CD4-positive, CD25-positive, alpha-beta regulatory T cell (primary cell): ENCODE data around the gene PLAU. TPM values are rescaled to one million over a fixed set of nuclear protein-coding genes. Genes with fewer than 3 reads are reported as not detected.
A peak's percentile ranks its signal among the peaks of the same experiment; 100 is the strongest.
"Not testable (repeated sequence)": the region's sequence is repeated elsewhere in the genome, so short reads cannot be mapped to it uniquely, and the experiment has no call there.

Source experiments
- ATAC-seq, 2 donors: fragments of 150-1000 bp; cut with Tn5 transposase; one replicate each; pipeline ENCODE4 v1.10.0; 2021; ENCODE audit warnings: low read depth in 2 of 2, moderate number of reproducible peaks in 2 of 2, moderate library complexity in 1 of 2
- DNase-seq, 3 donors: peaks; one replicate each; pipeline versions ENCODE4 v3.0.0 to v3.0.0-alpha.2; 2012 to 2022; ENCODE audit warnings: mixed read lengths in 1 of 3
- H3K27ac ChIP-seq: one replicate; pipeline ENCODE4 v1.7.0; 2013; ENCODE audit warnings: mild to moderate bottlenecking, low read length; ENCODE audit not compliant: insufficient read depth, poor library complexity, severe bottlenecking
- H3K27me3 ChIP-seq: one replicate; pipeline ENCODE4 v1.7.0; 2013; ENCODE audit warnings: low read length; ENCODE audit not compliant: control insufficient read depth, insufficient read depth
- H3K36me3 ChIP-seq: one replicate; pipeline ENCODE4 v1.7.0; 2013; ENCODE audit warnings: mild to moderate bottlenecking, low read length, moderate library complexity; ENCODE audit not compliant: control insufficient read depth, insufficient read depth
- H3K4me1 ChIP-seq: 2 replicates; pipeline ENCODE4 v1.7.0; 2013; ENCODE audit warnings: mild to moderate bottlenecking, low read length; ENCODE audit not compliant: insufficient read depth, control insufficient read depth, poor library complexity, severe bottlenecking
- H3K4me3 ChIP-seq: one replicate; pipeline ENCODE4 v1.7.0; 2013; ENCODE audit warnings: low read depth, mild to moderate bottlenecking, low read length, moderate library complexity
- H3K9me3 ChIP-seq, 2 experiments: 1 replicate in 1 of 2; 2 replicates in 1 of 2; pipeline ENCODE4 v1.7.0; 2013; ENCODE audit warnings: low read length in 2 of 2, mild to moderate bottlenecking in 1 of 2, moderate library complexity in 1 of 2; ENCODE audit not compliant: control insufficient read depth in 2 of 2
- H3K27ac Mint-ChIP-seq, 3 donors: one replicate each; pipeline ENCODE4 v1.8.0; 2020 to 2022; ENCODE audit warnings: mild to moderate bottlenecking in 3 of 3, mixed read lengths in 3 of 3, moderate library complexity in 2 of 3
- H3K27me3 Mint-ChIP-seq: one replicate; pipeline ENCODE4 v1.8.0; 2022; ENCODE audit warnings: mild to moderate bottlenecking, mixed read lengths
- H3K36me3 Mint-ChIP-seq: one replicate; pipeline ENCODE4 v1.8.0; 2020; ENCODE audit warnings: mixed read lengths
- H3K4me1 Mint-ChIP-seq, 4 donors: one replicate each; pipeline ENCODE4 v1.8.0; 2020 to 2022; ENCODE audit warnings: mixed read lengths in 4 of 4, mild to moderate bottlenecking in 1 of 4
- H3K4me3 Mint-ChIP-seq, 4 donors: one replicate each; pipeline ENCODE4 v1.8.0; 2020 to 2022; ENCODE audit warnings: mild to moderate bottlenecking in 4 of 4, mixed read lengths in 4 of 4, moderate library complexity in 3 of 4
- H3K9me3 Mint-ChIP-seq, 7 donors: one replicate each; pipeline ENCODE4 v1.8.0; 2020 to 2022; ENCODE audit warnings: mixed read lengths in 7 of 7, mild to moderate bottlenecking in 3 of 7, moderate library complexity in 2 of 7
- polyA plus RNA-seq, 4 donors: library from polyadenylated mRNA; unstranded; fragments of 300-500 nt; fragmentation: Illumina TruSeq; gene quantifications; one replicate each; pipeline ENCODE4 v1.2.3, GENCODE V29; 2021
- total RNA-seq: library from RNA; stranded (reverse); gene quantifications from one replicate; pipeline ENCODE4 v1.2.3, GENCODE V29; 2022

PLAU gene
- total and polyA plus RNA-seq, 5 donors from 2014 or later, result 0.35 TPM; not detected in 4

DNA sequence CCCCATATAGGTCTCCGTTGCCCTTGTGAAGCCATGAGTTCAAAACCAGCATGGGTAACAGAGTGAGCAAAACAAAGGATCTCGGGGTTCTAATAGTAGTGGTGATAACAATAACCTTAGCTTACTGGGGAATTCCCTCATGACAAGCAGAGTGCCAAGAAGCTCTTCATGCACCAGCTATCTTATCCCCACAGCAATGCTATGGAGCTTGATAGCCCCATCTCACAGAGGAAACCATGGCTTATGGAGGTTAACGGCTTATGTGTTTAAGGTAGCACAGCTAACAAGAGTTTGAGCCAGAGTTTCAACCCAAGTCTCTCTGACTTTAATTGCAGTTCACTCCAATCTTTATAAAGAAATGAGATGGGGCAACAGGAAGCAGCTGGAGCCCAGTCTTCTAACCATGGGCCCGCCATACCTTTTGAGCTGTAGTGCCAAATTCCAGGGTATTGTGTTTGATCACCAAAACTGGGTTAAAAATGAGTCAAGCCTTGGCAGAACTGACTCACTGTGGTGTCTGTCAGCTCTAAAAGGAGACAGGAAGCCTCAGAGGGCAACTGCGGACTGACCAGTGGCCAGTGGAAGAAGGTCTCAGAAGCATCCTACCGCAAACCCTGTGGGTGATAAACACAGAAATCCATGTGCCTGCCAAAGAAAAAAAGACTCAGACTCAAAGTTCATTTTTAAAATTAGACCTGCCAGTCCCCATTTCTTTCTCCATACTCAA lies 16.5 kb upstream of the PLAU start:
- Histone ChIP-seq H3K4me3 (no peak overlapping the region), H3K4me1 (no peaks in the 10 kb centered on the region), H3K9me3 (no peaks in the 10 kb centered on the region), H3K36me3 (no peaks in the 10 kb centered on the region), H3K27me3 (no peaks in the 10 kb centered on the region), H3K27ac (no peak overlapping the region)
- DNase-seq (no peak), ATAC-seq (peak in 1 of 2 donors; percentile 28)
- H3K27me3 Mint-ChIP-seq, result peaks cover 18% of the 10 kb centered on the region
- no peak overlapping the region for H3K4me3 Mint-ChIP-seq
- no peaks in the 10 kb centered on the region for H3K36me3 Mint-ChIP-seq
- no peaks in the 10 kb centered on the region for H3K4me1 Mint-ChIP-seq
- H3K27ac Mint-ChIP-seq, result no peak overlapping the region
- peaks cover 0 to 1% (median 0%) of the 10 kb centered on the region in 7 donors for H3K9me3 Mint-ChIP-seq

DNA sequence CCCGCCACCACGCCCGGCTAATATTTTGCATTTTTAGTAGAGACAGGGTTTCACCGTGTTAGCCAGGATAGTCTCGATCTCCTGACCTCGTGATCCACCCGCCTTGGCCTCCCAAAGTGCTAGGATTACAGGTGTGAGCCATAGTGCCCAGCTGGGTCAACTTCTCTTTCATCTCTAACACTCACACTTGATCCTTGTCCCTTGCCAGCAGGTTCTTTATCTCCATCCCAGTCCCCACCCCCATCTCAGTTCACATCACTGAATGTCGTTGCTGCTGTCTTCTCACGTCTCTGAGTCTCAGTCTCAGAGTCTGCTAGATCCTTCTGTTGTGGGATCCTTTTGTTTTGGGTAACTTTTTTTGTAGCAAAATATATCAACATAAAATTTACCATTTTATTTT lies 15.6 kb upstream of the PLAU start:
- not testable (repeated sequence) for H3K27me3 ChIP-seq, H3K9me3 Mint-ChIP-seq, H3K4me1 Mint-ChIP-seq, H3K27ac Mint-ChIP-seq, H3K27ac ChIP-seq, H3K4me1 ChIP-seq, DNase-seq, H3K9me3 ChIP-seq, H3K4me3 ChIP-seq, H3K36me3 ChIP-seq, ATAC-seq, H3K4me3 Mint-ChIP-seq, H3K36me3 Mint-ChIP-seq
- H3K27me3 Mint-ChIP-seq, result peaks cover 22% of the 10 kb centered on the region

DNA sequence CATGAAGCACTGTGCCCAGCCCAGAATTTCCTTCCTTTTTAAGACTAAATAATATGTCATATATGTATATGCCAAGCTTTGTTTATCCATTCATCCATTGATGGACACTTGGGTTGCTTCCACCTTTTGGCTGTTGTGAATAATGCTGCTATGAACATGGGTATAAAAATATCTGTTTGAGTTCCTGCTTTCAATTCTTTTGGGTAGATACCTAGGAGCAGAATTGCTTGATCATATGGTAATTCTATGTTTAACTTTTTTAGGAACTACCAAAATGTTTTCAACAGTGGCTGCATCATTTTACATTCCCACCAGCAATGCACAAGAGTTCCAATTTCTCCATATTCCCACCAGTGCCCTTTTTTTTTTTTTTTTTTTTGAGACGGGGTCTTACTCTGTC lies 13.2 kb upstream of the PLAU start:
- Mint-ChIP-seq H3K4me1 (peaks cover 0 to 3% (median 0%) of the 10 kb centered on the region in 4 donors), H3K9me3 (peaks cover 0 to under 1% (median 0%) of the 10 kb centered on the region in 7 donors), H3K27me3 (peaks cover 27% of the 10 kb centered on the region), H3K36me3 (peaks cover 5% of the 10 kb centered on the region), H3K27ac (no peak overlapping the region), H3K4me3 (no peak overlapping the region)
- H3K4me3 ChIP-seq, result no peak overlapping the region
- no peaks in the 10 kb centered on the region for H3K4me1 ChIP-seq
- ATAC-seq (no peak), DNase-seq (no peak)
- no peaks in the 10 kb centered on the region for H3K9me3 ChIP-seq
- H3K27ac ChIP-seq, result no peak overlapping the region
- no peaks in the 10 kb centered on the region for H3K27me3 ChIP-seq
- no peaks in the 10 kb centered on the region for H3K36me3 ChIP-seq

DNA sequence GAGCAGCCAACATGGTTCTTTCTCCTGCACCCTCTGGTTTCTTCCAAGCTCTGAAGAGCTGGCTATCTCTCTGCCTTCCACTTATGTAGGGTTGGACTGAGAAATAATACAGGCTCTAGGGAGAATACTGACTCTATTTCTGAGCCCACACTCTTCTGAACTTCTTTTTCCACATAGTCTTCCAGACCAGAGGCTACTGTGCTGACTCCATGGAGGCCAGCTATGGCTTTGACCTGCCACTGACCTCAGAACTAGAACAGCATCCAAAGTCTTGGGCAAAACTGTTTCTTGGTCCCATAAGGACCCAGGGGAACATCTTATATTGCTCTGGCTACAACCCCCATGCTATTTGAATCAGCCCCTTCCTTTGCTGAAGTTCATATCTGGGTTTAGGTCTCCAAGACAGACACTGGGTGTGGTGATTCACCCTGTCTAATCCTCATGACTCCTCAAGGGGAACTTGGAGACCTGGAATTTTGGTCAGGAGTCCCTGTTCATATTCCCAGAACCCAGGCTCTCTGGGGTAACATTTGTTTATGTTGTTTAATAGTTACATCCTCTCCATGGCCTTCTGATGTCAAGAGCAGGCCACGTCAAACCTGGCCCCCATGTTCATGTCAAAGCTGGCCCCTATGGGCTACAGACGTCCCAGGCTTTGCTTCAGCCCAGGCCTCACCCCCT lies 12.1 kb upstream of the PLAU start:
- peak overlapping the region in 1 of 3 donors; percentile 8 for H3K27ac Mint-ChIP-seq
- Histone ChIP-seq H3K36me3 (no peaks in the 10 kb centered on the region), H3K4me1 (no peaks in the 10 kb centered on the region), H3K27ac (no peak overlapping the region), H3K27me3 (no peaks in the 10 kb centered on the region), H3K4me3 (no peak overlapping the region), H3K9me3 (no peaks in the 10 kb centered on the region)
- H3K9me3 Mint-ChIP-seq, result no peaks in the 10 kb centered on the region
- DNase-seq (no peak), ATAC-seq (no peak)
- no peak overlapping the region for H3K4me3 Mint-ChIP-seq
- H3K27me3 Mint-ChIP-seq, result peaks cover 34% of the 10 kb centered on the region
- H3K4me1 Mint-ChIP-seq, result peaks cover 0 to 3% (median 0%) of the 10 kb centered on the region in 4 donors
- H3K36me3 Mint-ChIP-seq, result peaks cover 5% of the 10 kb centered on the region

DNA sequence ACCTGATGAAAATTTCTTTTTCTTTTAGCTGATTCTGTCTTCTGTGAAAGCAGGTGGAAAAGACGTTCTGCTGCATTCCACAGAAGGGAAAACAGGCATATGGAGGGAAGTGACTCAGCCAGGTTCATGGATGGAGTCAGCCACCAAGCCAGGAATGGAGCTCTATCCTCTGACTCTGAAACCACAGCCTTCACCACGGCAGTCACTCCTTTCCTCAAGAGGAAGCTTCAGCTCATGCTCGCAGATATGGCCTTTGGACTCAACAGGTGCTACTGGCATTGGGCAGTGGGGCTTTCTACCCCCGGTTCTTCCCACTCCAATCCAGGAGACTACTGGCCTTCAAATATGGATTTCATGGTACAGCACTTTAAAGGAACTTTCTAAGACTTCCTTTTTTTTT lies 11.5 kb upstream of the PLAU start:
- H3K9me3 Mint-ChIP-seq, result no peaks in the 10 kb centered on the region
- peaks cover 32% of the 10 kb centered on the region for H3K27me3 Mint-ChIP-seq
- peaks cover 0 to 3% (median 0%) of the 10 kb centered on the region in 4 donors for H3K4me1 Mint-ChIP-seq
- no peaks in the 10 kb centered on the region for H3K4me1 ChIP-seq
- H3K27me3 ChIP-seq, result no peaks in the 10 kb centered on the region
- no peak overlapping the region for H3K27ac Mint-ChIP-seq
- H3K27ac ChIP-seq, result no peak overlapping the region
- no peaks in the 10 kb centered on the region for H3K36me3 ChIP-seq
- H3K9me3 ChIP-seq, result no peaks in the 10 kb centered on the region
- H3K4me3 ChIP-seq, result no peak overlapping the region
- H3K36me3 Mint-ChIP-seq, result peaks cover 5% of the 10 kb centered on the region
- no peak overlapping the region for H3K4me3 Mint-ChIP-seq
- DNase-seq (no peak), ATAC-seq (no peak)

DNA sequence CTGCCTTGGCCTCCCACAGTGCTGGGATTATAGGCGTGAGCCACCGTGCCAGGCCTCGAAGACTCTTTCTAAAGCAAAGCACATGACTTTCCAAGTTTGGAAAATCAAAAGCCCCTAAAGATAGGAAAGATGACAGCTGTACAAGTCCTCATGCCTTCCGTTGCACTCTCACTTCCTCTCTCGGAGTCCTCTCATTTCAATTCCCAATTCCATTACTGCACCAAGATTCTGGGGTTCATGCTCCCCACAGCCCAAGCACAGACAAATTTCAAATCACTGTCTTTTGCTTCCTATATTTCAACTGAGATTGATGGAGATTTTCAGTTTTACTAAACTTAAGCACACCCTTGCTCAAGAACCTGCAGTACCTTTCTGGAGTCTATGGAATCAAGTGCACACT lies 10.9 kb upstream of the PLAU start:
- Histone ChIP-seq H3K36me3 (no peaks in the 10 kb centered on the region), H3K27ac (no peak overlapping the region), H3K4me3 (no peak overlapping the region), H3K27me3 (no peaks in the 10 kb centered on the region), H3K9me3 (no peaks in the 10 kb centered on the region), H3K4me1 (no peaks in the 10 kb centered on the region)
- Mint-ChIP-seq H3K4me3 (no peak overlapping the region), H3K27ac (no peak overlapping the region), H3K27me3 (peaks cover 31% of the 10 kb centered on the region), H3K9me3 (no peaks in the 10 kb centered on the region), H3K4me1 (peaks cover 0 to 3% (median 0%) of the 10 kb centered on the region in 4 donors), H3K36me3 (peaks cover 5% of the 10 kb centered on the region)
- ATAC-seq, result no peak
- DNase-seq, result no peak

DNA sequence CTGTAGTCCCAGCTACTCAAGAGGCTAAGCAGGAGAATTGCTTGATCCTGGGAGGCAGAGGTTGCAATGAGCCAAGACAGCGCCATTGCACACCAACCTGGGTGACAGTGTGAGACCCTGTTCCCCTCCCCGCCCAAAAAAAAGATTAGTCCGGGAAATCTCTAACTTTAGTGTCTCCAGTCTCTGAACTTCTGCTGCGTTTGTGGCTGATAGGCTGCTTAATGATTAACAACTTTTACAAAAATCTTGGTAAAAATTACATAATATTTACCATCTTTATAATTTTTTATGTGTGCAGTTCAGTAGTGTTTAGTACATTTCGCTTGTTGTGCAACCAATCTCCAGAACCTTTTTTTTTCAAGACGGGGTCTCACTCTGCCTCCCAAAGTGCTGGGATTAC lies 9.7 kb upstream of the PLAU start:
- Mint-ChIP-seq H3K27me3 (peaks cover 38% of the 10 kb centered on the region), H3K4me1 (peaks cover 0 to 3% (median 0%) of the 10 kb centered on the region in 4 donors), H3K27ac (no peak overlapping the region), H3K36me3 (peaks cover 5% of the 10 kb centered on the region), H3K9me3 (no peaks in the 10 kb centered on the region), H3K4me3 (no peak overlapping the region)
- H3K4me1 ChIP-seq, result no peaks in the 10 kb centered on the region
- no peaks in the 10 kb centered on the region for H3K36me3 ChIP-seq
- H3K27ac ChIP-seq, result no peak overlapping the region
- DNase-seq (no peak), ATAC-seq (no peak)
- no peaks in the 10 kb centered on the region for H3K9me3 ChIP-seq
- H3K4me3 ChIP-seq, result no peak overlapping the region
- no peaks in the 10 kb centered on the region for H3K27me3 ChIP-seq

DNA sequence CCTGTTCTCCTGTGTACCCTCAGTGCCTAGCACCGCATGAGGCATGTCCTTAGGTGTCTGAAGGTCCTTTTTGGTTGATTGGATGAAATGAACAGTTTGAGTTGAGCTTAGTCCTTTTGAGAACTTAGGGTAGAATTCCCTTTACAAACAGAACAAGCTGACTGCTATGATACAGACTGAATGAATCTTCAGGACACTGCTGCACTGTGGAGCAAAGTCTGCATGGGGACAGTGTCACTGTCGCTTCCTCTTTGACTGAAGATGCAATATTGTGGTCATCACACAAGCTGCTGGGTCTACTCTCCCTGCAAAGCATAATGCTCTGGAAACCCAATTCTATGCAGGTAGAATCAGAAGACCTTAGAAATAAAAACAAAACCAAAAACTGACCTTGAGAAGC lies 8.6 kb upstream of the PLAU start:
- Histone ChIP-seq H3K27ac (no peak overlapping the region), H3K36me3 (no peaks in the 10 kb centered on the region), H3K4me3 (no peak overlapping the region), H3K4me1 (no peaks in the 10 kb centered on the region), H3K9me3 (no peaks in the 10 kb centered on the region), H3K27me3 (no peaks in the 10 kb centered on the region)
- ATAC-seq, result no peak
- Mint-ChIP-seq H3K9me3 (no peaks in the 10 kb centered on the region), H3K4me1 (peaks cover 0 to 3% (median 0%) of the 10 kb centered on the region in 4 donors), H3K27me3 (peaks cover 48% of the 10 kb centered on the region), H3K36me3 (peaks cover 5% of the 10 kb centered on the region), H3K27ac (no peak overlapping the region), H3K4me3 (no peak overlapping the region)
- DNase-seq, result no peak
